Heart left ventricle (tissue), 13 donors: ENCODE measurements around the gene RANBP3.
"Not testable (repeated sequence)": the region's sequence is repeated elsewhere in the genome, so short reads cannot be mapped to it uniquely, and the experiment has no call there.

Source experiments
- POLR2A ChIP-seq, 2 donors: fragments of 450-650 bp; IDR thresholded peaks; one replicate each; pipeline ENCODE4 v1.6.1; 2017; ENCODE audit warnings: antibody characterized with exemption in 2 of 2, mild to moderate bottlenecking in 2 of 2, moderate library complexity in 2 of 2
- TF ChIP-seq, protein P1 (sequence below), 12 donors: fragments of 200-600 bp; sonication (generic) in 4 of 12; IDR thresholded peaks; one replicate each; pipeline versions ENCODE4 v1.5.0 to v1.8.0; 2018 to 2022; ENCODE audit warnings: antibody characterized with exemption in 12 of 12, mild to moderate bottlenecking in 5 of 12
- donor health status: ischemic (EF 13 %, LVEDD 7.1; RV severe dilation, severe dysfunction).
- donor health status: DM: no; HTN: yes; CAD: no.
- donor health status: DM: no; HTN: no; CAD: no.
- donor health status: ischemic (EF 25% LVEDD 6.9; RV normal size, moderate dysfunction).
- donor health status: ischemic (EF 25% LVEDD 5.7; RV mildly dilated, moderate dysfunction).
- donor health status: ischemic (EF 35%, LVEDD 5.7; RV mildly dilated, moderate dysfunction).
- donor health status: nonischemic (EF 11% LVEDD 7.7; RV severe dilation, severe dysfunction).
- donor health status: DM: yes; HTN: yes; CAD: no.
- donor health status: PGD.
- donor health status: ischemic (EF 29% LVEDD 5.4; RV normal size, mild dysfunction).
- donor health status: nonischemic (EF 23%, LVEDD 6.1; RV moderate dilation, normal function).

DNA sequence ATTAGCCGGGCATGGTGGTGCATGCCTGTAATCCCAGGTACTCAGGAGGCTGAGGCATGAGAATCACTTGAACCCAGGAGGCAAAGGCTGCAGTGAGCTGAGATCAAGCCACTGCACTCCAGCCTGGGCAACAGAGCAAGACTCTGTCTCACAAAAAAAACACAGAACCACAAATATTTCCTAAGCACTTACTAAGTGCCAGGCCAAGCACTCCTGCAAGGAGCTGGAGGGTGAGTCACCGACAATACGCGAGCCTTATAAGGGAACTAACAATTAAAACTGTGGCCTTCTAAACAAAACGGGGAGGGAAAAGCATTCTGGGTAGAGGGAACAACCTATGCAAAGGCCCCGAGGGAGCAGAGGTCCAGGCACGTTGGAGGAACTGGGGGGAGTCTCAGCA is 103.4 kb downstream of the RANBP3 start:
- TF ChIP-seq, protein P1, sequence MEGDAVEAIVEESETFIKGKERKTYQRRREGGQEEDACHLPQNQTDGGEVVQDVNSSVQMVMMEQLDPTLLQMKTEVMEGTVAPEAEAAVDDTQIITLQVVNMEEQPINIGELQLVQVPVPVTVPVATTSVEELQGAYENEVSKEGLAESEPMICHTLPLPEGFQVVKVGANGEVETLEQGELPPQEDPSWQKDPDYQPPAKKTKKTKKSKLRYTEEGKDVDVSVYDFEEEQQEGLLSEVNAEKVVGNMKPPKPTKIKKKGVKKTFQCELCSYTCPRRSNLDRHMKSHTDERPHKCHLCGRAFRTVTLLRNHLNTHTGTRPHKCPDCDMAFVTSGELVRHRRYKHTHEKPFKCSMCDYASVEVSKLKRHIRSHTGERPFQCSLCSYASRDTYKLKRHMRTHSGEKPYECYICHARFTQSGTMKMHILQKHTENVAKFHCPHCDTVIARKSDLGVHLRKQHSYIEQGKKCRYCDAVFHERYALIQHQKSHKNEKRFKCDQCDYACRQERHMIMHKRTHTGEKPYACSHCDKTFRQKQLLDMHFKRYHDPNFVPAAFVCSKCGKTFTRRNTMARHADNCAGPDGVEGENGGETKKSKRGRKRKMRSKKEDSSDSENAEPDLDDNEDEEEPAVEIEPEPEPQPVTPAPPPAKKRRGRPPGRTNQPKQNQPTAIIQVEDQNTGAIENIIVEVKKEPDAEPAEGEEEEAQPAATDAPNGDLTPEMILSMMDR (IDR thresholded peaks at IDR 0.05) = not testable (repeated sequence)
- not testable (repeated sequence) for TF ChIP-seq POLR2A (IDR thresholded peaks at IDR 0.05)
